Measurements from ENCODE around the gene MNX1. TPM values are rescaled to one million over a fixed set of nuclear protein-coding genes. Genes with fewer than 3 reads are reported as not detected.

Gene MNX1
- total RNA-seq, 2 experiments from 2014 or later: not detected

- no peaks in the 10 kb centered on the region for H3K9me3 Mint-ChIP-seq (ENCODE audit: low read depth)
- no peak for ATAC-seq
Measured at GRCh38 chr7:157023589-157023905, 13.1 kb upstream of the MNX1 start.

GRCh38 chr7:157022681-157023588, 12.5 kb upstream of the MNX1 start:
- peaks cover 4% of the 10 kb centered on the region for H3K4me1 Mint-ChIP-seq
- peaks cover 2% of the 10 kb centered on the region for H3K36me3 Mint-ChIP-seq
- H3K4me3 Mint-ChIP-seq: no peak overlapping the region
- no peaks in the 10 kb centered on the region for H3K9me3 Mint-ChIP-seq (ENCODE audit: low read depth)
- ATAC-seq (no peak), DNase-seq (no peak)
- no peak overlapping the region for H3K27ac Mint-ChIP-seq
- CTCF ChIA-PET: no interaction called here
- H3K27me3 Mint-ChIP-seq: peaks cover 83% of the 10 kb centered on the region

More at GRCh38 chr7:157023589-157023905, 13.1 kb upstream of the MNX1 start:
- Mint-ChIP-seq H3K27me3 (peaks cover 83% of the 10 kb centered on the region), H3K4me3 (no peak overlapping the region), H3K27ac (no peak overlapping the region), H3K4me1 (peaks cover 3% of the 10 kb centered on the region), H3K36me3 (no peaks in the 10 kb centered on the region)
- CTCF ChIA-PET: no interaction called here
- DNase-seq: no peak

GRCh38 chr7:157021871-157022680, 11.6 kb upstream of the MNX1 start:
- Mint-ChIP-seq H3K27ac (no peak overlapping the region), H3K27me3 (peaks cover 84% of the 10 kb centered on the region), H3K4me1 (peaks cover 4% of the 10 kb centered on the region), H3K9me3 (ENCODE audit: low read depth) (no peaks in the 10 kb centered on the region), H3K4me3 (no peak overlapping the region), H3K36me3 (peaks cover 2% of the 10 kb centered on the region)
- CTCF ChIA-PET: no interaction called here
- ATAC-seq (no peak), DNase-seq (no peak)

GRCh38 chr7:157021071-157021870, 10.8 kb upstream of the MNX1 start:
- peaks cover 2% of the 10 kb centered on the region for H3K36me3 Mint-ChIP-seq
- ATAC-seq (no peak), DNase-seq (no peak)
- peaks cover 11% of the 10 kb centered on the region for H3K4me1 Mint-ChIP-seq
- H3K4me3 Mint-ChIP-seq: no peak overlapping the region
- peaks cover 84% of the 10 kb centered on the region for H3K27me3 Mint-ChIP-seq
- H3K9me3 Mint-ChIP-seq (ENCODE audit: low read depth): no peaks in the 10 kb centered on the region
- no peak overlapping the region for H3K27ac Mint-ChIP-seq
- CTCF ChIA-PET: no interaction called here

- CTCF ChIA-PET: no interaction called here
- peaks cover 82% of the 10 kb centered on the region for H3K27me3 Mint-ChIP-seq
- peak overlapping the region; percentile 43 for H3K27ac Mint-ChIP-seq
- DNase-seq (no peak), ATAC-seq (no peak)
- peaks cover 14% of the 10 kb centered on the region for H3K4me1 Mint-ChIP-seq
- H3K4me3 Mint-ChIP-seq: no peak overlapping the region
- no peaks in the 10 kb centered on the region for H3K9me3 Mint-ChIP-seq (ENCODE audit: low read depth)
- H3K36me3 Mint-ChIP-seq: peaks cover 2% of the 10 kb centered on the region
Measured at GRCh38 chr7:157020514-157021070, 10.1 kb upstream of the MNX1 start.

GRCh38 chr7:157019718-157020451, 9.4 kb upstream of the MNX1 start:
- DNase-seq: no peak
- CTCF ChIA-PET: no interaction called here
- ATAC-seq: no peak
- Mint-ChIP-seq H3K36me3 (peaks cover 2% of the 10 kb centered on the region), H3K9me3 (ENCODE audit: low read depth) (no peaks in the 10 kb centered on the region), H3K4me1 (peaks cover 14% of the 10 kb centered on the region), H3K4me3 (no peak overlapping the region), H3K27me3 (peaks cover 82% of the 10 kb centered on the region), H3K27ac (peak overlapping the region; percentile 11)

- H3K9me3 Mint-ChIP-seq (ENCODE audit: low read depth): no peaks in the 10 kb centered on the region
- DNase-seq (no peak), ATAC-seq (no peak)
- H3K27ac Mint-ChIP-seq: no peak overlapping the region
- H3K4me1 Mint-ChIP-seq: peaks cover 14% of the 10 kb centered on the region
- CTCF ChIA-PET: no interaction called here
- peaks cover 2% of the 10 kb centered on the region for H3K36me3 Mint-ChIP-seq
- no peak overlapping the region for H3K4me3 Mint-ChIP-seq
- peaks cover 82% of the 10 kb centered on the region for H3K27me3 Mint-ChIP-seq
Measured at GRCh38 chr7:157018997-157019608, 8.6 kb upstream of the MNX1 start.

- CTCF ChIA-PET: no interaction called here
- no peak overlapping the region for H3K4me3 Mint-ChIP-seq
- no peak overlapping the region for H3K27ac Mint-ChIP-seq
- peaks cover 2% of the 10 kb centered on the region for H3K36me3 Mint-ChIP-seq
- ATAC-seq (no peak), DNase-seq (no peak)
- H3K9me3 Mint-ChIP-seq (ENCODE audit: low read depth): no peaks in the 10 kb centered on the region
- H3K27me3 Mint-ChIP-seq: peaks cover 83% of the 10 kb centered on the region
- H3K4me1 Mint-ChIP-seq: peaks cover 14% of the 10 kb centered on the region
Measured at GRCh38 chr7:157018328-157018996, 8.0 kb upstream of the MNX1 start.

GRCh38 chr7:157017603-157018327, 7.3 kb upstream of the MNX1 start:
- no peaks in the 10 kb centered on the region for H3K9me3 Mint-ChIP-seq (ENCODE audit: low read depth)
- no peak overlapping the region for H3K4me3 Mint-ChIP-seq
- DNase-seq (no peak), ATAC-seq (no peak)
- H3K4me1 Mint-ChIP-seq: peaks cover 14% of the 10 kb centered on the region
- H3K36me3 Mint-ChIP-seq: peaks cover 2% of the 10 kb centered on the region
- H3K27ac Mint-ChIP-seq: no peak overlapping the region
- H3K27me3 Mint-ChIP-seq: peaks cover 83% of the 10 kb centered on the region
- CTCF ChIA-PET: no interaction called here

- Mint-ChIP-seq H3K27ac (no peak overlapping the region), H3K36me3 (peaks cover 2% of the 10 kb centered on the region), H3K27me3 (peaks cover 83% of the 10 kb centered on the region), H3K4me3 (no peak overlapping the region), H3K9me3 (ENCODE audit: low read depth) (no peaks in the 10 kb centered on the region), H3K4me1 (peaks cover 14% of the 10 kb centered on the region)
- DNase-seq (no peak), ATAC-seq (no peak)
- CTCF ChIA-PET: no interaction called here
Measured at GRCh38 chr7:157017149-157017548, 6.7 kb upstream of the MNX1 start.

GRCh38 chr7:157016352-157017041, 6.0 kb upstream of the MNX1 start:
- peaks cover 20% of the 10 kb centered on the region for H3K4me1 Mint-ChIP-seq
- H3K4me3 Mint-ChIP-seq: peak overlapping the region; percentile 24
- peaks cover 2% of the 10 kb centered on the region for H3K36me3 Mint-ChIP-seq
- peaks cover 85% of the 10 kb centered on the region for H3K27me3 Mint-ChIP-seq
- no peak overlapping the region for H3K27ac Mint-ChIP-seq
- no peaks in the 10 kb centered on the region for H3K9me3 Mint-ChIP-seq (ENCODE audit: low read depth)
- CTCF ChIA-PET: interaction anchor here (0.8 kb wide), 1 partner anchor 23 kb away, joined by 3 read pairs; no protein-coding TSS in a partner anchor
- DNase-seq: peak; percentile 60
- ATAC-seq: peak; percentile 53

All from activated CD8-positive, alpha-beta memory T cell treated with anti-CD3 and anti-CD28 coated beads, Interleukin-2, amount 10 ng/mL, durations not matched to agents 7 days and 5 days (primary cell).